Keratinocyte (primary cell): ENCODE data around the gene SYT8. TPM values are rescaled to one million over a fixed set of nuclear protein-coding genes. Genes with fewer than 3 reads are reported as not detected.

Source experiments
- DNase-seq: peaks from one replicate; pipeline ENCODE4 v3.0.0-alpha.2; 2011; ENCODE audit warnings: low read depth, missing footprints, low spot score
- FAIRE-seq: peaks from 2 replicates; lab custom pipeline; 2011; peaks lifted over from hg19 to GRCh38; lab: Jason Lieb, UNC
- H2AFZ ChIP-seq: 2 replicates; pipeline ENCODE4 v1.6.0; 2012; ENCODE audit warnings: low read length, control low read depth, inconsistent platforms; ENCODE audit not compliant: control insufficient read depth
- H3K27ac ChIP-seq: 2 replicates; pipeline ENCODE4 v1.5.1; 2011; ENCODE audit warnings: low read length; ENCODE audit not compliant: control insufficient read depth, insufficient read depth
- H3K27me3 ChIP-seq: 3 replicates; pipeline ENCODE4 v1.6.0; 2011; ENCODE audit warnings: low read length; ENCODE audit not compliant: control insufficient read depth, insufficient read depth; ENCODE audit errors: extremely low read depth
- H3K36me3 ChIP-seq, 2 experiments: 2 replicates in 1 of 2; 3 replicates in 1 of 2; pipeline ENCODE4 v1.5.1; 2011; ENCODE audit warnings: low read length in 2 of 2, mild to moderate bottlenecking in 1 of 2; ENCODE audit not compliant: control insufficient read depth in 2 of 2, insufficient read depth in 2 of 2; ENCODE audit errors: extremely low read depth in 1 of 2
- H3K4me1 ChIP-seq: 3 replicates; pipeline ENCODE4 v1.5.1; 2011; ENCODE audit warnings: low read length; ENCODE audit not compliant: control insufficient read depth, insufficient read depth; ENCODE audit errors: extremely low read depth
- H3K4me2 ChIP-seq: 3 replicates; pipeline ENCODE4 v1.6.0; 2011; ENCODE audit warnings: low read depth, low read length; ENCODE audit not compliant: control insufficient read depth, insufficient read depth; ENCODE audit errors: extremely low read depth
- H3K4me3 ChIP-seq, 3 experiments: fragments of 200-600 bp in 1 of 3; sonication (generic) in 1 of 3; 2 replicates in 2 of 3; 3 replicates in 1 of 3; pipeline ENCODE4 v1.5.1; 2011 to 2016; ENCODE audit warnings: low read length in 3 of 3, mild to moderate bottlenecking in 3 of 3, control low read depth in 2 of 3, inconsistent platforms in 1 of 3, low read depth in 1 of 3, mixed read lengths in 1 of 3, mixed run types in 1 of 3, moderate library complexity in 1 of 3; ENCODE audit not compliant: control insufficient read depth in 2 of 3, insufficient read depth in 2 of 3; ENCODE audit errors: extremely low read depth in 1 of 3
- H3K79me2 ChIP-seq: 2 replicates; pipeline ENCODE4 v1.6.0; 2012; ENCODE audit warnings: low read length; ENCODE audit not compliant: control insufficient read depth, insufficient read depth
- H3K9ac ChIP-seq: 3 replicates; pipeline ENCODE4 v1.6.0; 2011; ENCODE audit warnings: low read length; ENCODE audit not compliant: control insufficient read depth, insufficient read depth; ENCODE audit errors: extremely low read depth
- H3K9me1 ChIP-seq: 3 replicates; pipeline ENCODE4 v1.6.0; 2011; ENCODE audit warnings: low read length; ENCODE audit not compliant: control insufficient read depth, insufficient read depth; ENCODE audit errors: extremely low read depth
- H3K9me3 ChIP-seq: 2 replicates; pipeline ENCODE4 v1.5.1; 2012; ENCODE audit warnings: low read depth, low read length; ENCODE audit not compliant: control insufficient read depth
- H4K20me1 ChIP-seq: 3 replicates; pipeline ENCODE4 v1.6.0; 2011; ENCODE audit warnings: low read length; ENCODE audit not compliant: control insufficient read depth, insufficient read depth; ENCODE audit errors: extremely low read depth
- CTCF ChIP-seq, 3 experiments: IDR thresholded peaks in 1 of 3; conservative IDR thresholded peaks in 1 of 3; optimal IDR thresholded peaks in 1 of 3; 2 replicates in 2 of 3; 3 replicates in 1 of 3; pipeline versions ENCODE3 to v1.5.1; 2011; ENCODE audit warnings: low read length in 3 of 3, mild to moderate bottlenecking in 3 of 3, moderate library complexity in 2 of 3, control low read depth in 1 of 3, inconsistent platforms in 1 of 3; ENCODE audit not compliant: insufficient read depth in 2 of 3; ENCODE audit errors: extremely low read depth in 1 of 3
- EZH2 ChIP-seq: IDR thresholded peaks from one replicate; pipeline ENCODE4 v1.6.1; 2012; ENCODE audit warnings: inconsistent platforms, mild to moderate bottlenecking, low read length, moderate library complexity
- dilution Hi-C: fragments of 300-500 bp; cut with MboI; formaldehyde crosslinking; loops from one replicate; pipeline ENCODE4 v1.7.0; 2020; ENCODE audit warnings: low sequenced_read_pairs; ENCODE audit not compliant: extremely low pct_ligation_motif_present
- polyA plus RNA-seq, 5 experiments: library from polyadenylated mRNA; depleted of rRNA in 3 of 5; stranded (reverse) in 3 of 5; stranded (forward) in 1 of 5; unstranded in 1 of 5; fragments of >200 nt; gene quantifications; 1 replicate in 1 of 5; 2 replicates in 3 of 5; 3 replicates in 1 of 5; pipeline versions ENCODE4 v1.2.1 to v1.2.3, GENCODE V29; 2011 to 2012; ENCODE audit warnings: missing spikeins in 2 of 5, low read depth in 1 of 5, low replicate concordance in 1 of 5

Gene SYT8
- polyA plus RNA-seq, 1 donor (not counting 4 experiments of a cell fraction or from before 2014, with no cell fraction given) = 19.3 TPM

GRCh38 chr11:1852877-1853276, 18.1 kb downstream of the SYT8 start, which contains the start of gene LSP1:
Gene LSP1, plus strand, starts transcription at chr11:1853084. Its CDS starts 61 bp downstream, at chr11:1853145.
- no peaks in the 10 kb centered on the region for H3K4me1 ChIP-seq
- no peak within 1 kb of the TSS for H3K27ac ChIP-seq
- no peaks in the 10 kb centered on the region for H3K36me3 ChIP-seq
- no peak within 1 kb of the TSS for H3K4me3 ChIP-seq
- H3K4me2 ChIP-seq = no peak within 1 kb of the TSS
- DNase-seq (no peak), FAIRE-seq (no peak)
- dilution Hi-C loops = no loop called here
- peaks cover 5% of the 10 kb centered on the region for H3K27me3 ChIP-seq
- H3K9ac ChIP-seq = no peak within 1 kb of the TSS
- no peak for TF ChIP-seq CTCF (optimal IDR thresholded peaks at IDR 0.05 in 1 of 3, IDR thresholded peaks at IDR 0.05 in 1 of 3, conservative IDR thresholded peaks at IDR 0.05 in 1 of 3; ENCODE audit: extremely low read depth in 1 of 3, insufficient read depth in 2 of 3, low read length in 3 of 3)
- TF ChIP-seq EZH2 = no peak
- H3K79me2 ChIP-seq = no peaks in the 10 kb centered on the region
- H4K20me1 ChIP-seq = no peaks in the 10 kb centered on the region
- H3K9me1 ChIP-seq = no peaks in the 10 kb centered on the region
- no peak within 1 kb of the TSS for H2AFZ ChIP-seq
- no peaks in the 10 kb centered on the region for H3K9me3 ChIP-seq

- Histone ChIP-seq H4K20me1 (no peaks in the 10 kb centered on the region), H3K79me2 (no peaks in the 10 kb centered on the region), H3K9ac (no peak overlapping the region), H3K9me3 (no peaks in the 10 kb centered on the region), H3K27me3 (peaks cover 5% of the 10 kb centered on the region), H3K4me1 (no peaks in the 10 kb centered on the region), H2AFZ (no peak overlapping the region), H3K4me3 (no peak overlapping the region), H3K9me1 (no peaks in the 10 kb centered on the region), H3K27ac (no peak overlapping the region), H3K4me2 (no peak overlapping the region), H3K36me3 (no peaks in the 10 kb centered on the region)
- dilution Hi-C loops = no loop called here
- FAIRE-seq (no peak), DNase-seq (no peak)
- no peak for TF ChIP-seq CTCF (optimal IDR thresholded peaks at IDR 0.05 in 1 of 3, IDR thresholded peaks at IDR 0.05 in 1 of 3, conservative IDR thresholded peaks at IDR 0.05 in 1 of 3; ENCODE audit: extremely low read depth in 1 of 3, insufficient read depth in 2 of 3, low read length in 3 of 3)
- no peak for TF ChIP-seq EZH2
These were observed 18.8 kb downstream of the SYT8 start for GRCh38 chr11:1853376-1854131.
